ENCODE measurements around the gene PRR16.
"Not testable (repeated sequence)": the region's sequence is repeated elsewhere in the genome, so short reads cannot be mapped to it uniquely, and the experiment has no call there.

Gene PRR16

DNA sequence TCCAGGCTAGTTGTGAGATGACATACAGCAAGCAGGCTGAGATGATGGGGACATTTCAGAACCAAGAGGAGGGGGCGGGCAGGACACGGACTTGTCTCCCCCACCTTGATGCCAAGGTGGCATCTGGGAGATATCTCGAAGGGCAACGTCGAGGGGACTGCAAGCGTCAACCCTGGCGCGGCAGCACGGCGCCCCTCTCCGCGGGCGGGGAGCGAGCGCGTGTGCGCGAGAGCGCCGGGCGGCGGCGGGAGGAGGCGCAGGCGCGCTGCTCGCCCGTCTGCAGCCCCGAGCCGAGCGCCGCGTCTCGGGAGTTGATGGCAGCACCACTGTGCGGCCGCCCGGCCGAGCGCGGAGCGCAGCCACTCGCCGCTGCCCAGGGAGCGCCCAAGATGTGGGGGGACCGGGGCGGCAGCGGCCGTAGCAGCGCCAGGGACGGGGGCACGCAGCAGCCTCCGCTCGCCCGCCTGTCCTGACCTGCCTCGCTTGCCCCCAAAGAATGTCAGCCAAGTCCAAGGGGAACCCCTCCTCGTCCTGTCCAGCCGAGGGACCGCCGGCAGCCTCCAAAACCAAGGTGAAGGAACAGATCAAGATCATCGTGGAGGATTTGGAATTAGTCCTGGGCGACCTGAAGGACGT, at the start of gene PRR16:
PRR16 (plus strand) TSS at position 310 of the 636 bp plus-strand sequence.
- DNase-seq = no peak

DNA sequence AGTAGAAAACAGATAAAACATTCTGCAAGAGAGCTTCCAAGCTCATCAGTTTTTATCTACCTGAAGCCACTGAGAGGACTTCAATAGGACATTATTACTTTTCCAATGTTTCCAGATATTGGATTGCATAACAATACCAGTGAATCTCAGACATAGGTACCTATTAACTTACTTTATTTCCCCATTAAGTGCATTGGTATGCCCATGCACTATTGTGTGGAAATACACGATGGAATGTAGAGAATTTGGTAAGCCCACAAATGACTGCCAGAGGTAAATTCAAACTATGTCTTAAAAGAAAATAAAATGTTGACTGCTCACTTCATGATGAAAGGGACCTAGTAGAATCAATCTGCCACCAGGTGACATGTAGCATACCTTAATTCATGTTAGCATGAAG, 48.1 kb upstream of the PRR16 start:
- DNase-seq = no peak

DNA sequence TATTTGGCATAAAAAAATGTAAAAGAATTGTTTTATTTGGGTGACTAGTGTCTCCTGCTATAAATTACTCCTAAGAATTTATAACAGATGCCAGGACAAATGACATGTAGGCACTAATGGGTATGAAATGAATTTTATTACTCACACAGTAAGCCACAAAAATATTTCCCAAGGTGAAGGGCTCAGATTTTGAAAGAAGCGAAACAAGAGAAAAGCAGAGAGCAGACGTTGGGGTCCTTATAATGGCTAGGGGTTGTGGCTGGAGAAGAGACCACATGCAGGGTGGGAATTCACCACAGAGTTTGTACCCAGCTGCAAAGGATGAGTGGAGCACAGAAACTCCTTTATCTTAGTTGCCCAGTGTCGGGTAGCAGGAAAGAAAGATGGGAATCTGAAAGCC, 45.0 kb upstream of the PRR16 start:
- no peak for DNase-seq

DNA sequence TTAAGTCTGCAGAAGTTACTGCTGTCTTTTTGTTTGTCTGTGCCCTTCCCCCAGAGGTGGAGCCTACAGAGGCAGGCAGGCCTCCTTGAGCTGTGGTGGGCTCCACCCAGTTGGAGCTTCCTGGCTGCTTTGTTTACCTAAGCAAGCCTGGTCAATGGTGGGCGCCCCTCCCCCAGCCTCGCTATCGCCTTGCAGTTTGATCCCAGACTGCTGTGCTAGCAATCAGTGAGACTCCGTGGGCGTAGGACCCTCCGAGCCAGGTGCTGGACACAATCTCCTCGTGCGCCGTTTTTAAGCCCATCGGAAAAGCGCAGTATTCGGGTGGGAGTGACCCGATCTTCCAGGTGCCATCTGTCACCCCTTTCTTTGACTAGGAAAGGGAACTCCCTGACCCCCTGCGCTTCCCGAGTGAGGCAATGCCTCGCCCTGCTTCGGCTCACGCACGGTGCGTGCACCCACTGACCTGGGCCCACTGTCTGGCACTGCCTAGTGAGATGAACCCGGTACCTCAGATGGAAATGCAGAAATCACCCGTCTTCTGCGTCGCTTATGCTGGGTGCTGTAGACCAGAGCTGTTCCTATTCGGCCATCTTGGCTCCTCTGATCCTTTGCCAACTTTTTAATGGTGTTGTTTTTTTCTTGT, 37.3 kb upstream of the PRR16 start:
- DNase-seq = not testable (repeated sequence)

DNA sequence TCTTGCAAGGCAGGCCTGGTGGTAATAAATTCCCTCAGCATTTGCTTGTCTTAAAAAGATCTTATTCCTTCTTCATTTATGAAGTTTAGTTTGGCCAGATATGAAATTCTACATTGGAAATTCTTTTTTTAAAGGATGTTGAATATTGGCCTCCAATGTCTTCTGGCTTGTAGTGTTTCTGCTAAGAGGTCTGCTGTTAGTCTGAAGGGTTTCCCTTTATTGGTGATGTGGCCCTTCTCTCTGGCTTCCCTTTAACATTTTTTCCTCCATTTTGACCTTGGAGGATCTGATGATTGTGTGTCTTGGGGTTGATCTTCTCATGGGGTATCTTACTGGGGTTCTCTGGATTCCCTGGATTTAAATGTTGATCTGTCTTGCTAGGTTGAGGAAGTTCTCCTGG, 33.5 kb upstream of the PRR16 start:
- DNase-seq = no peak

DNA sequence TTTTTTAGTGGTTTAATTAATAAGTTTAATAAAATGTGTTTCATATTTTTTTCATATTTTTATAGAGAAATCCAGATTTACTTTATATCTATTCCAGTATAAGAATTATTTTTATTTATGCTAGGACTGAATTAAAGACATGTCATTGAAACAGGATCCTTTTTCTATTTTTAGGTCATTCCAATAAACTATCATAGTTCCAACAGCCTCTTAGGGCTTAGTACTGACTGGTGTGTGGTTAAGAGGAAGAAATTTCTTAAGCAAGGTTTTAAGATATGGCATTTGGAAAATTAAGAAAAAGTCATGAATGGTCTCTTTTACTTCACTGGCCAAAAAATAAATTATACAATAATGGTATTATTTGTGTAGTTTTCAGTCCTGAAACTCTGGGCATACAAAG, 31.2 kb upstream of the PRR16 start:
- no peak for DNase-seq

DNA sequence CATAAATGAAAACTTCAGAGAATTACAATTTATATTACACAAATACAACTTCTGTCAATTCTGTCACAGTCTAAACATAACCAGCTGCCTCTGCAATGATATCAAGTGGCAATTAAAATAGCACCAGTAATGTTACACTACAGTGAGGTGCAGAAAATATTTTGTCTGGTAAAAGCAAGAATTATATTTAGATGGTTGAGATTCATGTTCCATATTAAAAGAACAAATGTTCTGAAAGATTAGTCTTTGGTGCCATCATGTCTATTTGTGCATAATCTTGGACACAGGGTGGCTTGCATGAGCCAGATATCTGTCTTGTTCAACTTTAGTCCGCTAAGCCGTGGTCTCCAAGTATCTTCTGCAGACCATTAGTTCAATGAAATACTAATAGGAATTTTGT, 29.0 kb upstream of the PRR16 start:
- no peak for DNase-seq

DNA sequence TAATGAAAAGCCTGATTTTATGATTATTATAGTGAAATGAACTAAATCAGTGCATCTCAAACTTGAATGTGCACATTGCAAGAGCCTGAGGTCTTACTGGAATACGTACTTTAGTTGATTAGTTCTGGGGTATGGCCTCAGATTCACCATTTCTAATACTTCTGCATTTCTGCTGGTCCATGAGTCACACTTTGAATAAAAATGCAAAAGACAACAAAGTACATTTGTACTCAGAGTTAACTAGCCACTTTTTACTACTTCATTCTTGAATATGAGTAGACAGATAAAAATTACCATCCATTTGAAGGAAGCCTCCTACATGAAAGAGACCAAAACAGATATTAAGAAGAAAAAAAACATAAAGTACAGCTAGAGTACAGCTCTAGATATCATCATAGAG, 27.1 kb upstream of the PRR16 start:
- DNase-seq = no peak

DNA sequence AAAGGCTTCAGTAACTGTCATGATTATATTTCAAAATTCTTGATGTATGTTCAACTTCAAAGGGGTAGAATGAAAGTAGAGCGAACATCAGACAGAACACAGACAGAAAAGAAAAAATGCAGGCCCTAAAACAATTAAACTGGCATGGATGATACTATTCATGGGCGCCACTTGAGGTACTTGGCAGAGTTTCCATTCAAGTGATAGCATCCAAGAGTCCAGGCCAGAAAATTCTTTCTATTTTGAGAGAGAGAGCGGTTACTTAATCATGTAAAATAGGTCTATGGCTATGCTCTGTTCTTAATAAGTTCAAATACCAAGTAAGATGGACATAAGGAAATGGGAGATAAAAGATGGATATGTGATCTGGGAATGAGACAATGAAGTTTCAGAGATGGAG, 21.4 kb upstream of the PRR16 start:
- no peak for DNase-seq

DNA sequence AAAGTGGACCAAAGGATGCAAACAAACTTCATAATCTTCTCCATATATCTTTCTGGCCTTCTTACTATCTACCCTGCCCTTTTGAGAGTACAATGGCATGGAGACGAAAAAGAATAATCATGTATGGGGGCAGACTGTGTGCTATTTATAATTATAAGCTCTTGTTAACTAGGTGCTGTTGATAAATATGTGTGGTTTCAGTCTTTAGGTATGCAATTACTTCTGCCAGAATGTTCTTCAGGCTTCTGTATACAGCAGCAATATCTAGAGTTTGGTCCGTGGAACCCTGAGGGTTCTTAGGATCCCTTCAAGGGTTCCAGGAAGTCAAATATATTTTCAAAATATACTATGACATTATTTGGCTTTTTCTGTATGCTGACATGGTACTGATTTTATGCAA, 20.5 kb upstream of the PRR16 start:
- no peak for DNase-seq

DNA sequence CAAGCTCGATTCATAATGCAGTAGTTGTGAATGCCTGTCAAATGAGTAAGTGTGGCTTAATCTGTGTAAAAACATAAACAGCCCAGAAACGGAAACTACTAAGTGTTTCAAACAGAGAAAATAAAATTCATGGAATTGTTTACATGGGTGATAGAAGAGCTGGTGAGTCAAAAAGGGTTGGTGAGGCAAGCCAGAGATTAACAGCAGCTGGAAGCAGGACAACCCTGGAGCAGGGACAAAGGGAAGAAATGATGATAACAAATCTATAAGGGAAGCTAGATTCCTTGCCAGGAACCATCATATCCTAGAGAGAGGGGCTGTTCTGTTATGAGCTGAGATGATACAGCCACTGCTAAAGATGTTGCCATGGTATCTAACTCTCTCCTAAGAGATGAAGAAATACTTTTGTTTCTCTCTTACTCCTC, 18.0 kb upstream of the PRR16 start:
- DNase-seq = no peak

DNA sequence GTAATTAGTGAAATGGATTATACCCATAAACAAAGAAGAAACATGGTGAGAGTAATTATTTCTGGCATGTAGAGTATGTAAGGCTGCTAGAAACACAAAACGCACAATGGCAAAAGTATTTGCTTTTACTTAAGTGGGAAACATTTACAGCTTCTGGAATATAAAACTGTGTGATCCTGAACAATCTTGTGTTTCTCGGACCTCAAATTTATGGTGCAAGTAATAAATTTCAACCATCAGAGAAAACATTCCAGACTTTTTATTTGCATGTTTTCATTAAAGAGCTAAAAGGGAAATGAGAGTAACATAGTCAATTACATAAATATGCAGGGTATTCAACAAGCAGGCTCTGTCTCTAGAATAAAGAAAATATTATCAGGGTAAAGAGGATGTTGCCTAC, 17.2 kb upstream of the PRR16 start:
- no peak for DNase-seq

DNA sequence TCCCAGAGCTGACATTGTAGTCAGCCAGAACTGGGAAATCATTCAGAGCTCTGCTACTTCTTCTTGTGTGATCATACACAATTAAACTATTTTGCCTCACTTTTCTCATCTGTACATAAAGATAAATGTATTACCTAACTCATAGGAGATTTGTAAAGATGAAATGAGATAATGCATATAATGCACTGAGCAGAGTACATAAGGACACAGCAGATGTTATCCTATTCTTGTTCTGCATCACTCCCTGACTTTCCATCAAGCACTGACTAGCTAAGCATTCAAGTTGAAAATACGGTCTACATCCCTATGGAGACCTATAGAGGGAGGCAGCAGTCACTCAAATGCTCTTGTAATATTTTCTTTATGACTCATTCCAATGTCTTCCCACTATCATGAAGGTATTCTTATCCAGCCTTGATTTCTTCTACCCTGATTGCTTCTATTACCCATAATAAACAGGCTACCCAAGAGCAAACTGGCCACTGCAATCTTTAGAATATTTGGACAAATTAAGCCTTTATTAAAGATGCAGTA, 16.3 kb upstream of the PRR16 start:
- DNase-seq = no peak

DNA sequence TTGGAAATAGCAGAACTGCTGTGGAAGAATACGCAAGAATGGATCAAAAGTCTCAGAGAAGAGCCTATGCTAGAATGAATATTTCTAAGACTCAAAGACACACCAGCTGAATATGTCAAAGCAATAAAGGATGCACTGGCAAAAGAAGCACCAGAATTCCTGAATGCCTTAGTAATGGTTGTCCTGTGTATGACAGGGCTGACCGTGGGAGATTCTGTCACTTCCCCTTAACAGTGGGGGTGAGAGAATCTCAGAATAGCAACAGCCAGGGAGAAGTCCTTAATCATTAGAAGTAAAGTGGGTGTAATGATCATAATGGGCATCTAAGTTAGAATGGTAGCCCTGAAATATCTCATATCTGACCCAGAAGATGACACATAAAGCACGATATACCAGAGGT, 14.6 kb upstream of the PRR16 start:
- no peak for DNase-seq

DNA sequence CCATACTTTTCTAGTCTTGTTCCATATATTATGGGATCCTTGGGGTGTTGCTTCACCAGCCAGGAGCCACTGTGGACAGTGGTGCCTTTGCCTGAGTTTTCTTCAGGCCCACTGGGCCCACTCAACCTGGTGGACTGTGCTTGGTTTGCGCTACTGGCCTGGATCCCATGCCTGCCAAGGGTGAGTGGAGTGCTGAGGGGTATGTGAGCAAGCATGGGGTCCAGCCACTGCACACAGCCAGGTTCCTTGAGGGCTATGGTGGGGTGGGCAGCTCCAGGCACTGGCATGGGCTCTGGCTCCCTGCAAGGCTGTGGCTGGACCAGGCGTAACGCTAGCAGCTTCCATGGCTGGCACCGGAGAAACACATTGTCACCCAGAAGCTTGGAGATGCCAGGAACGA, 13.2 kb upstream of the PRR16 start:
- DNase-seq = no peak

DNA sequence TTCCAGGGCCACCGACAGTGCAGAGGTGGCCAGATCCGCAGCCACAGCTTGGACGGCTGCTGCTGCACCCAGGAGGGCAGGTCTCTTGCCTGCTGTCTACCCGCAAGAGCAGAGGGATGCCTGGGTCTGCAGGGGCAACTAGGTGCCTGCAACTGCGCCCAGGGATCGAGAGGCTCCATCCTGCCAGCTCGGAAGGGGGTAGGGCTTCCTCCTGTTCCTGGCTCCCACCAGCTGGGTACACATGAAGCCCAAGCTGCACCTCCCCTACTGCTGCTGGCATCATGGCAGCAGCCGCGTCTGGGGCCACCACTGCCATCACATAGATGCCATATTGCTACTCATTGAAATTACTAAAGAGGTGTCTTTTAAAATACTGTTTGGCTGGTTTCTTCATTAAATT, 12.7 kb upstream of the PRR16 start:
- DNase-seq = no peak

DNA sequence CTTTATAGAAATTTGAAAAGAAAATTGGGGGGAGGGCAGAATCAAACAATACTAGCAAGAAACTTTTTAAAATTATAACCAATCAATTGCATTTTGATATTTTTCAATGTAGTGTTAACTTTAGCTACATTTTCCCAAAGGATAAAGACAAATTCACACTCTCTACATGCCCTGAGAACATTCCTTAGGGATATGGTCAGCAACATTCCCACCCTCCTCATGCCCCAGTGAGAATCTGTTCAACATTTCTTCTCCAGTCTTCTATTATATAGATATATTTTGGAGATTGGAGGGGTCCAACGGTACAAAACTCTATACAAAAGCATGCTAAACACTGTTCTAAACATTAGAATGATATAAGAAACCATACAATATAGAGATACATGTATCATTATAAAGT, 11.6 kb upstream of the PRR16 start:
- no peak for DNase-seq

DNA sequence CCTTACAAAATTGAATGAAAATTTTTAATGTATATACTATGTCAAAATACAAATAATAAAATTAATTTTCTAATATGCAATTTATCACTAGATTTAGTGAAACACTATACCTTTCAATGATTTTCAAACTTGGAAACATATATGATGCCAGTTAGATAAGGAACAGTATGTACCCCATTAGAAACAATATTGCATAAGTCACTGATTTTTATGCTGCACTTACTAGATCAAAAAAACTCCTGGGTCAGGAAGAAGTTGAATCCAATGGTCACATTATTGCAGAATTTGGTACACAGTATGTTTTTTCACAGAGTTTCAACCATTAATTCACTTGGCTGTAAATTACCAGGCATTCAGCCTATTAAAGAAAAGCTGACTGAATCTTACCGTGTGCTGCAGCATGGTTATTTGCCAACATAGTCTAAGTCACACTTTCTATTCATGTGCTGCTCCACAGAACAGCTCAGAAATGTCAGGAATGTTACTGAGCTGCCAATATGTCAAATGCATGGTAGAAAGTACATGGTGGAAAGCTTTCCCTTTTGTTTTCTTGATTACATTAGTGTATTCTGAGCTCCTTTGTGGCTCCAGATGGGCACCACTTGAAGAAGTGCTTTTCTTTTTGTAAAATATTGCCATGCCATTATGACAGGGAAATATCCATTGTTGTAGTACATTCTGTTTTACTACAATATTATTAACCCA, 9.9 kb upstream of the PRR16 start:
- no peak for DNase-seq

DNA sequence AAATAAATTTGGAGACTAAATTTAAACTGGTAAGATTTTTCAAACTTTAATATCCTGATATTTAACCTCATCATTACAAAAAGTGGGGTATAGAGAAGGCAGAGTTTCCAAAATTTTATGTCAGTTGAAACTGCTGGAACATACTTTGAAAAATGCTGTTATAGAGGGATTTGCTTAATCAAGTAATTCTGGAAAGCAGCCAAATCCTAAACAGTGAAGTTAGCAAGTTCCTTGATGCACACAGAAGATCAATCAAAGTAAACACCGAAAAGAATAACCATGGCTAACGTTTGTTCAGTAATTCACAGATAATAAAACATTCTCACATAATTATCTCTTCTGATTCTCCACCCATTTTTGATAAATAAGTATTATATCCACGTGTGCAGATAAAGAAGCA, 8.1 kb upstream of the PRR16 start:
- DNase-seq = no peak

DNA sequence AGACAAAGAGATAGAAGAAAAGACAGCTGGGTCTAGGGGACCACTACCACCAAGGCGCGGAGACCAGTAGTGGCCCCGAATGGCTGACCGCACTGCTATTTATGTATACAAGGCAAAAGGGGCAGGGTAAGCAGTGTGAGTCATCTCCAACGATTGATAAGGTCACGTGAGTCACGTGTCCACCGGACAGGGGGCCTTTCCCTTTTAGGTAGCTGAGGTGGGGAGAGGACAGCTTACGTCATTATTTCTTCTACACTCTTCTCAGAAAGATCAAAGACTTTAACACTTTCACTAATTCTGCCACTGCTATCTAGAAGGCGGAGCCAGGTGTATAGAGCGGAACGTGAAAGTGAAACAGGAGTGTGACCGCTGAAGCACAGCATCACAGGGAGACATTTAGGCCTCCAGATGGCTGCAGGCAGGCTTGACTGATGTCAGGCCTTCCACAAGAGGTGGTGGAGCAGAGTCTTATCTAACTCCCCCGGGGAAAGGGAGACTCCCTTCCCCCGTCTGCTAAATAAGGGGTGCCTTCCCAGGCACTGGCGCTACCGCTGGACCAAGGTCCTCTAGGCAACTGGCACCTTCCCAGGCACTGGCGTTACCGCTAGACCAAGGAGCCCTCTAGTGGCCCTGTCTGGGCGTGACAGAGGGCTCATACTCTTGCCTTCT, 6.1 kb upstream of the PRR16 start:
- no peak for DNase-seq

DNA sequence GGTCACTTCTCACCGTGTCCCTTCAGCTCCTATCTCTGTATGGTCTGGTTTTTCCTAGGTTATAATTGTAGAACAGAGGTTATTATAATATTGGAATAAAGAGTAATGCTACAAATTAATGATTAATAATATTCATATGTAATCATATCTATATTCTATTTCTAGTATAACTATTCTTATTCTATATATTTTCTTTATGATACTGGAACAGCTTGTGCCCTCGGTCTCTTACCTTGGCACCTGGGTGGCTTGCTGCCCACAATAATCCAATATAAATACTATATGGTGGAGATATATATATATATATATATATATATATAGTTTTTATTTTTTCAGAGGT, 5.6 kb upstream of the PRR16 start:
- DNase-seq = not testable (repeated sequence)

DNA sequence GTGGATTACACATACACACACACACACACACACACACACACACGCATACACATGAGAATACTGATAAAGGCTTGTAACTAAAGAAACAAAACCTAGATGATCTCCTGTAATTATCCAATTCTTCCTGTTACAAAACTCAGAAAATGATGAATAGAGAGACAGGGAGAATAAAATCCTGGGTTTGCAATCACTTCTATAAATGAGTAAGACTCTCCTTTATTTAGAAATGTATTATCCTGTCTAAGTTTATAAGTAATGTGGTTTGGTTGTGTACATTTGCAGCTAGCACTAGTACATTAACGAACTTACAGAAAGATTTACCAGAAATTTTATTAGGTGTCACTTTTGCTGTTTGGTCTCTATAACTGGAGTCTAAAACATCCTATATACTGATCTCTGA, 2.8 kb upstream of the PRR16 start:
- DNase-seq = no peak

DNA sequence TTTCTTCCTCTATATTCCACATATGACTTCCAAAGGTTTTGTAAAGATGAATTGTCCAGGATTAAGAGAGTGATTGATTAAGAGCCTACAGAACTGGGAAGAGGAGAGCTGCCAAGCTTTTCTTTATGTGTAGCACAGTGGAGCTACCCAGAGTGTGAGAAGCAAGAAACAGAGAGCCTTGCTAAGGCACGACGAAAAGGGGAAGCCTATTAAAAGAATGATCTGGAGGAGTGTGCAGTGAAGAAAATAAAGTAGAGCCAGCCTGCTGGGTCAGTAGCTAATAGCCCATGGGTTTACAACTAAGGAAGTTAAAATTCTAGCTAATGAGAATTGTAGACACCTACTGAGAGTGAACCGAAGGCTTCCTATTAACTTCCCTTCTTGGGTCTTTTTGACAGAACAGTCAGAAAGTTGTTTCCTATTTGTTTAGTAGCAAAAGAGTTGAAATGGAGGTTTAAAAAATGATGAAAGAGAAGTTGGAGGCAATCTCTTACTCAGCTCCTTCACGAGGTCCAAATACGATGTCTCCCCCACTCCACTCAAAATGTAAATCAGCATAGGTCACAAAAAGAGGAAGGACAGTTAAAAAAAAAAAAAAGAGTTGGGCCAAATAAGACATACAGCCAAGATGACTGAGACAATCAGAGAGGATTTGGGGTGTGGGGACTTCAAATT, 957 bp upstream of the PRR16 start:
- DNase-seq = no peak
